DND-41 (cell line): ENCODE data around the gene PDE4B.

ENCODE experiments used
- ATAC-seq: fragments of 200-7000 bp; cut with Tn5 transposase; 3 replicates; pipeline ENCODE4 v1.9.1; 2021; ENCODE audit warnings: low read depth; ENCODE audit not compliant: insufficient read depth
- DNase-seq: peaks from one replicate; pipeline ENCODE4 v3.0.0-alpha.2; 2020
- H2AFZ ChIP-seq: 2 replicates; pipeline ENCODE4 v1.6.0; 2012; ENCODE audit warnings: low read depth, low read length
- H3K27ac ChIP-seq: 2 replicates; pipeline ENCODE4 v1.5.1; 2012; ENCODE audit warnings: low read length, inconsistent platforms
- H3K27me3 ChIP-seq: fragments of 200-600 bp; sonication (generic); 2 replicates; pipeline ENCODE4 v1.6.0; 2012; ENCODE audit warnings: low read length, mild to moderate bottlenecking, inconsistent platforms; ENCODE audit not compliant: insufficient read depth, poor library complexity
- H3K36me3 ChIP-seq: 2 replicates; pipeline ENCODE4 v1.5.1; 2012; ENCODE audit warnings: low read length, inconsistent platforms; ENCODE audit not compliant: insufficient read depth
- H3K4me1 ChIP-seq: 2 replicates; pipeline ENCODE4 v1.5.1; 2012; ENCODE audit warnings: mild to moderate bottlenecking, low read length; ENCODE audit not compliant: insufficient read depth
- H3K4me2 ChIP-seq: 2 replicates; pipeline ENCODE4 v1.6.0; 2012; ENCODE audit warnings: mild to moderate bottlenecking, moderate library complexity, low read length, inconsistent platforms; ENCODE audit not compliant: insufficient read depth
- H3K4me3 ChIP-seq, 2 experiments: fragments of 200-600 bp in 1 of 2; shearing (Covaris generic) in 1 of 2; 2 replicates each; pipeline ENCODE4 v1.5.1; 2012 to 2016; ENCODE audit warnings: inconsistent platforms in 2 of 2, low read length in 2 of 2, mild to moderate bottlenecking in 2 of 2, low read depth in 1 of 2, moderate library complexity in 1 of 2
- H3K79me2 ChIP-seq: 2 replicates; pipeline ENCODE4 v1.6.0; 2012; ENCODE audit warnings: low read length, inconsistent platforms; ENCODE audit not compliant: insufficient read depth
- H3K9ac ChIP-seq: 2 replicates; pipeline ENCODE4 v1.6.0; 2012; ENCODE audit warnings: low read depth, mild to moderate bottlenecking, inconsistent platforms, low read length, moderate library complexity
- H3K9me3 ChIP-seq: 2 replicates; pipeline ENCODE4 v1.5.1; 2012; ENCODE audit warnings: low read length, moderate library complexity, mild to moderate bottlenecking, inconsistent platforms; ENCODE audit not compliant: insufficient read depth, severe bottlenecking
- H4K20me1 ChIP-seq: 2 replicates; pipeline ENCODE4 v1.6.0; 2012; ENCODE audit warnings: low read length; ENCODE audit not compliant: insufficient read depth
- CTCF ChIP-seq: IDR thresholded peaks from 2 replicates; pipeline ENCODE4 v1.5.1; 2012; ENCODE audit warnings: borderline replicate concordance, low read length, moderate library complexity, mild to moderate bottlenecking; ENCODE audit not compliant: poor library complexity, severe bottlenecking; ENCODE audit errors: extremely low read depth
- EZH2 ChIP-seq: IDR thresholded peaks from 3 replicates; pipeline ENCODE4 v1.6.1; 2012; ENCODE audit warnings: borderline replicate concordance, low read depth, mild to moderate bottlenecking, moderate library complexity, low read length, inconsistent platforms; ENCODE audit not compliant: severe bottlenecking

Gene PDE4B

GRCh38 chr1:66357478-66358197, 564.9 kb downstream of the PDE4B start:
- Histone ChIP-seq H3K79me2 (no peaks in the 10 kb centered on the region), H4K20me1 (no peaks in the 10 kb centered on the region), H2AFZ (no peak overlapping the region), H3K27me3 (peaks cover 20% of the 10 kb centered on the region), H3K9ac (no peak overlapping the region), H3K4me1 (peaks cover 9% of the 10 kb centered on the region; the same call in 1 of the 2 replicates), H3K27ac (no peak overlapping the region), H3K36me3 (no peaks in the 10 kb centered on the region), H3K4me2 (no peak overlapping the region), H3K4me3 (no peak overlapping the region), H3K9me3 (no peaks in the 10 kb centered on the region)
- no peak for TF ChIP-seq CTCF
- no peak for TF ChIP-seq EZH2
- DNase-seq: no peak
- ATAC-seq: peak; percentile 35; the same call in 1 of the 3 replicates

- H3K36me3 ChIP-seq: no peaks in the 10 kb centered on the region
- no peak overlapping the region for H3K4me2 ChIP-seq
- no peaks in the 10 kb centered on the region for H3K79me2 ChIP-seq
- DNase-seq: no peak
- no peaks in the 10 kb centered on the region for H3K9me3 ChIP-seq
- H4K20me1 ChIP-seq: no peaks in the 10 kb centered on the region
- H3K27me3 ChIP-seq: peaks cover 20% of the 10 kb centered on the region
- H2AFZ ChIP-seq: no peak overlapping the region
- H3K4me3 ChIP-seq: no peak overlapping the region
- TF ChIP-seq EZH2 (no peak), CTCF (no peak)
- H3K9ac ChIP-seq: no peak overlapping the region
- no peak overlapping the region for H3K27ac ChIP-seq
- peaks cover 9% of the 10 kb centered on the region; the same call in 1 of the 2 replicates for H3K4me1 ChIP-seq
- no peak for ATAC-seq
Observed at GRCh38 chr1:66359269-66359668, 566.6 kb downstream of the PDE4B start.

GRCh38 chr1:66359815-66360214, 567.1 kb downstream of the PDE4B start:
- no peaks in the 10 kb centered on the region for H3K79me2 ChIP-seq

More at GRCh38 chr1:66359815-66360214, 567.1 kb downstream of the PDE4B start:
- H3K4me1 ChIP-seq: peaks cover 9% of the 10 kb centered on the region; the same call in 1 of the 2 replicates
- H2AFZ ChIP-seq: no peak overlapping the region
- H3K4me2 ChIP-seq: no peak overlapping the region
- H3K36me3 ChIP-seq: no peaks in the 10 kb centered on the region
- H4K20me1 ChIP-seq: no peaks in the 10 kb centered on the region
- H3K27ac ChIP-seq: no peak overlapping the region
- H3K9ac ChIP-seq: no peak overlapping the region
- no peak overlapping the region for H3K4me3 ChIP-seq
- no peak for TF ChIP-seq CTCF
- TF ChIP-seq EZH2: no peak
- H3K27me3 ChIP-seq: peaks cover 16% of the 10 kb centered on the region
- DNase-seq (no peak), ATAC-seq (no peak)
- H3K9me3 ChIP-seq: no peaks in the 10 kb centered on the region
